OCI-LY3 (cell line): ENCODE measurements around the gene CALM3.

Experiments
- EZH2phosphoT487 ChIP-seq: fragments of 200-600 bp; shearing (Covaris generic); IDR thresholded peaks from 2 replicates; pipeline ENCODE4 v1.6.1; 2018; ENCODE audit warnings: antibody characterized with exemption, mixed run types, low read depth
- TF ChIP-seq, protein P1 (sequence below): fragments of 200-600, 300-600 bp; sonication (generic); IDR thresholded peaks from 2 replicates; pipeline ENCODE4 v1.5.1; 2014; ENCODE audit warnings: antibody characterized with exemption, low read length, low read depth

DNA sequence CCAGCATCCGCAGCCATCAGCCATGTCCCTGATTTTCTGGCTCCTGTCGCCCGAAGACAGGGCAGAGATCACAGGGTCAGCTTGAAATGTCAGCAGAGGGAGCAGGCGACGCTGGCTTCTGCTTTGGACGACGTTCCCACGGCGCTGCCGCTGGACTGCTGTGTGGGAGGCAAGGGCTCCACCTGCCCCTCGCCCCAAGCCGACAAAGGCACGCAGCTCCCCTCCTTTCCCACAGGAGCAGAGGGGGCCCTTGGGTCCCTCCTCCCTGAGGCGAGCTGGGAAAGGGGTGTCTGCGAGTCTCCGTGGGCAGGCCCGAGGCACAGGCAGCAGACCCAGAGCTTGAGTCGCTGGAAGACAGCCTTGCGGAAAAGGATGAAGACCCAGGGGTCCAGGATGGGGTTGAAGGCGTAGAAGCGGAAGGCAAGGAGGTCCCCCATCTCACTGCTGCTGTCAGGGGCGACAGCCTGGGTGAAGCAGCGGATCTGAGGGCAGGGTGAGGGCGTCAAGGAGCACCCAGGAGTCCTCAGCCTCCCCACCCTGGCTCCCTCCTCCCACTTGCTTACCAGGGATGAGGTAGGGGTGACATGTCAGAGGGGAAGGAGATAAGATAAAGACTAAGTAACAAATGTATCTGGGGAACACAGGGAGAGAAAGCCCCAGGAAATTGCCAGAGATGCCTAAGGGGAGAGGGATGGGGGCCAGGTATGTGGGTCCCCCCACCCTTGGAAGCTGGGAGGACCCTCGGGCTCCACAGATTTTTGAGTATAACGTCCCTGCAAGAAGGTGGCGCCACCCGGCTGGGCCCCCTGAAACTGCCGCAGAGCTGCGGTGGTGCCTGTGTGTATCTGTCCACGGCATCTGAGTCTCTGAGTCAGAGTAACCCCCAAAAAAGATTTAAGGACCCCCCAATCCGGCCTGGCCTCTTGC, 20.3 kb downstream of the CALM3 start:
- TF ChIP-seq, protein P1, sequence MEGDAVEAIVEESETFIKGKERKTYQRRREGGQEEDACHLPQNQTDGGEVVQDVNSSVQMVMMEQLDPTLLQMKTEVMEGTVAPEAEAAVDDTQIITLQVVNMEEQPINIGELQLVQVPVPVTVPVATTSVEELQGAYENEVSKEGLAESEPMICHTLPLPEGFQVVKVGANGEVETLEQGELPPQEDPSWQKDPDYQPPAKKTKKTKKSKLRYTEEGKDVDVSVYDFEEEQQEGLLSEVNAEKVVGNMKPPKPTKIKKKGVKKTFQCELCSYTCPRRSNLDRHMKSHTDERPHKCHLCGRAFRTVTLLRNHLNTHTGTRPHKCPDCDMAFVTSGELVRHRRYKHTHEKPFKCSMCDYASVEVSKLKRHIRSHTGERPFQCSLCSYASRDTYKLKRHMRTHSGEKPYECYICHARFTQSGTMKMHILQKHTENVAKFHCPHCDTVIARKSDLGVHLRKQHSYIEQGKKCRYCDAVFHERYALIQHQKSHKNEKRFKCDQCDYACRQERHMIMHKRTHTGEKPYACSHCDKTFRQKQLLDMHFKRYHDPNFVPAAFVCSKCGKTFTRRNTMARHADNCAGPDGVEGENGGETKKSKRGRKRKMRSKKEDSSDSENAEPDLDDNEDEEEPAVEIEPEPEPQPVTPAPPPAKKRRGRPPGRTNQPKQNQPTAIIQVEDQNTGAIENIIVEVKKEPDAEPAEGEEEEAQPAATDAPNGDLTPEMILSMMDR = peak; percentile 66
- no peak for TF ChIP-seq EZH2phosphoT487
